GM21515 (cell line): ENCODE measurements around the gene DLG1.

ENCODE experiments used
- ATAC-seq: cut with Tn5 transposase; IDR thresholded peaks from one replicate; pipeline ENCODE4 v1.9.1; 2021; ENCODE audit not compliant: unreplicated experiment

Gene DLG1

DNA sequence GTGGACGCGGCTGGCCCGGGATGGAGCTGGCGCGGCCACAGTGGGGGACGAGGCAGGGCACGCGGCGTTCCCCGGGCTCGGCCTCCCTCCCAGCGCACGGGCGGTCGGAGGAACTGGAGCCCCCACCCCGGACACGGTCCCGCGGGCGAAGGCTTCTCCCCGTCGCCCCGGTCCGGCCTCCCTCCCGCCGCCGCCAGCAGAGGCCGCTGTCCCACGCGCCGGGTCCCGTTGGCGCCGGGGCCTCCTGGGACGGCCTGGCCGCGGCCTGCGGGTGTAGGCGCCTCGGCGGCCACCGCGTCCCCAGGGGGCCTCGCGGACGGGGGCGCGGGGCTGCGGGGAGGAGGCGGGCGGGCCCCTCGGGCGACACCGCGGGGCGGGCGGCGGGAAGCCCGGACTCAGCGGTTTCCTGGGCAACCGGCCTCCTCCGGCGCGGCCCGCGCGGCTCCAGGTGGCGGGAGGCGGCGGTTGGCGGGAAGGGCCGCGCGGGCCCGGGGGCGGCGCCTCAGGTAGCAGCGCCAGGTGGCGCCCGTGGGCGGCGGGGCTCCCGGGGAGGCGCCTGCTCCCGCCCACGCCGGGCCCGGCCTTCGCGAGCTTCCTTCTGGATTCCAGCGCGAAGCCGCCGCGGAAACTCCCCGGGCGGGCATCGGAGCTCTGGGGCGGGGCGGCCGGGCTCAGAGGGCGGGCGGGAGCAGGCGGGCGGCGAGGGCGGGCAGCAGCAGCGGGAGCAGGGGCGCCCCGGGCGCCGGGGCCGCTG, 295.5 kb downstream of the DLG1 start:
- peak; percentile 64 for ATAC-seq

DNA sequence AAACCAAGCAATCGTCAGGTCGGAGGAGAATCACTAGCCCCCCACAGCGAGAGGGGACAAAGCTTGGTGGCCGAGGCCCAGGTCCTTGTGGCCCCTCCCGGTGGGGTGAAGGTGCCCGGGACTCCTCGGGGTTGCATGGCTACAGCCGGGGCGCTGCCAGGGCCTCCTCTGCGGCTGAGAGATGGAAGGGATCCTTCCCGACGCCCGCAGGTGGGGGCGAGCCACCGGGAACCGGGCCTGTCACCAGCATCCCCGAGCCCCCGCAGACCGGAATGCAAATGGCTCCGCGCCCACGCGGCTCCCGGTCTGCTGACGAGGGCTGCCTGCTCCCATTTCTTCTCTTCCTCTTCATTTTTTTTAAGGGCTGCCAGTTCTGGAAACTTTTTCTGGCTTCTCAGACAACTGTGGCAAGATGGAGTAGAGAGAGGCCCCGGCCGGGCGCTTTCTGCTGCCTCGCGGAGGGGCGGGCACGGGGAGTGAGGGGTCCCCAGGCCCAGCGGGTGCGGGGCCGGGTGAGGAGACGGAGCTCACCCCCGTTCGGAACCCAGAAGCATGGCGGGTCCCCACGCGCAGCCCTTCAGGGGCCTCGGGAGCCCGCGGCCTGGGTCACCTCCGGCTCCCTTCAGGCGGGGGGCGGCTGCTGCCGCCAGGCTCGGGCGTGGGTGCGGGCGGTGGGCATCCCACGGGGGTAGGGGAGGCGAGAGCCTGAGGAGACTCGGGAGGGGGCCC, 296.3 kb downstream of the DLG1 start:
- peak; percentile 12 for ATAC-seq

DNA sequence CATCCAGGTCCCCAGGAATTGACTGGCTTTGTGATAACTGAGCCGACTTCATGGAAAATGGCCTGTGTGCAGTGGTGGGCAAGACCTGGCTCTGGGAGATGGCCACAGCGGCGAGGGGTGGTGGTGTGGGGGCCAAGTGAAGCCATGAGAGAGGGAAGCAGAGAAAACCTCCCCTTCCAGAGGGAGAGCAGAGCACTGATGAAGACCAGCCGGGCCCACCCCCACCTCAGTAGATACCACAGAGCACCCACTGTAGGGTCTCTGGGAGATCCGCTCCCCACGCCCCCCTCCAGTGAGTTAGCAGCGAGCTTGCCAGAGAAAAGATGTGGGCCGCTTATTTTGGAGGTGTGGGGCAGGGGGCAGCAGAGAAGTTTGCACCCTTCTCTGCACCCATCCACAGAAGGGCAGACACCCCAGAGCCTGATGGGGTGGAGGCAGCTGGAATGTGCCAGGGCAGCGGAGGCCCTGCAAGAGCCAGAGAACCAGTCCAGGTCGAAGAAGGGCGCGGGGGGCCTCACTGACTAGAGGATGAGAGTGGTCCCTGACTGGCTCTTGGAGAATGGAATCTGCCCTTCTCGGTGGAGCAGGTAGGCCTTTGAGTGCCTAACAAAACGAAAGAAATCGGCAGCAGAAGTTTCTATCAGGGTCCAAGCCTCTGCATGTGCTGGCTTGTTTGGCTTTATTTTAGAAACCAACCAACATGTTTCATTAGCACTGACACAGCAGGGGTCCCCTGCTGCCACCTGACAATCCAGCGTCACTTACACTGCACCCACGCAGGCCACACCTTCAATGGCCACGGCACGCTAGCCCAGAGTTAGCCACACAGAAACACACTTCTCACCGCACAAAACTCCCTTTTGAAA, 297.1 kb downstream of the DLG1 start:
- ATAC-seq, result no peak

DNA sequence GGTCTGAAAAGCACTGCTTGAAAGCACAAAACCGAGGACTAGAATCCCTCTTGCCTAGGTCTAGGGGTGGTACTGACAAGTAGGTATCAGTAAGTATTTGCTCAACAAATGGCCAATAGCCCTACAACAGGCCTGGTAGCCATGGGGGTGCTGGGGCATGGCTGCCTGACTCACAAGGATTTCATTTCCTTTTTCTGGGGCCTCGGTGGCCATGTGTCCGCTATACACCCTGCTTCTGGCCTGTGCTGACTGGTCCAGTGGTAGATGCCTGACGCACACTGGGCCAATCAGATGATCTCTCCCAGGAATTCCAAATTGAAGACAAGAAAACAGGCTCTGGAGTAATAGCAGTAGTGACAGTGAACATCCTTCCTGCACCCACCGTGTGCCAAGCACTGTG, 298.2 kb downstream of the DLG1 start:
- ATAC-seq, result no peak

DNA sequence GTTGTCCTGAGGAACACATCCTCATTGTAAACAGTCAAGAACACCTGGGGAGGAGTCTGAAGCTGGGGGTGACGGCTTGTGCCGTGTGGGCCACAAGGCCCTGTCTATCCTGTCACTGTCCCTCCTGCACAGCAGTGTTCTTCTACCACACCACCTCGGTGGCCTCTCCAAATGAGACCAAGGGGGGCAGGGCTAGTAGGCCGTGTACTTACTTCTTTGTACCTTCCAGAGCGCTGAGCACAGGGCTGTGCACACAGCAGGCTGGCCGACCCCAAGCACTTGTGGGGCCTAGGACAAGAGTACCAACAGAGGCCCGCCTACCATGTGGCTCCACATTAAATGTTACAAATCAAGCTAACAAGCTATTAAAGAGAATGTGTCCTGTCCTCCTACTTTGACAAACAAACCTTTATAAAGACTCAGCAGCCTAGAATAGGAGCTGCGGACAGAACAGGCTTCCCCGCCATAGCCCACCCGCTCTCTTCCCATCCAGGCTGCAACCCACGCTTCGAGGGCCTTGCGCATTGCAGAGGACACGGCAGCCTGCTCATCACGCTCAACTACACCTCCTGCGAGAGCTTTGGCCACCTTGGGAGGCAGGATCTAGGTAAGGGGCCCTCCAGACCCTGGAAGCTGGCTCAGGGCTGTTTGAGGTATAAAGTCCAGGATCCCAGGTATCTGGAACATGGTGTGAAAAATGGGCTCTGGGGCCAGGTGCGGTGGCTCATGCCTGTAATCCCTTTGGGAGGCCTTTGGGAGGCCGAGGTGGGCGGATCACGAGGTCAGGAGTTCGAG, 299.2 kb downstream of the DLG1 start:
- no peak for ATAC-seq

DNA sequence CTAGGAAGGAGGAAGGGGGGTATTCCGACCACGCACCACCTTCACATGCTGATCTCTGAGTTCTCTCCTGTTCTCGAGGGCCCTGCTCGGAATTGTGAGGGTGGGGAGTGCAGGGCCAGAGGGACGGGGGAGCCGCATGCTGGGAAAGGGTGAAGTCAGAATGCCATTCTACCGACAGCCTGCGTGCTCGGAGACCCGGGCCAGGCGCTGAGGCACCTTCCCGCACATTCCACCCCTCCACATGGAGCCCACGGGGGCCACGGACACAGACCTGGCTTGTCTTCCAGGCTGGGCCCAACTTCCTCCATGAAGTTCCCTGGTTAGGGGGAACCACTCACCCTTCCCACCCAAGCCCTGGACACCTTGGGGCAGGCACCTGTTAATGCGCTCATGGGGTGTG, 301.1 kb downstream of the DLG1 start:
- ATAC-seq, result no peak

DNA sequence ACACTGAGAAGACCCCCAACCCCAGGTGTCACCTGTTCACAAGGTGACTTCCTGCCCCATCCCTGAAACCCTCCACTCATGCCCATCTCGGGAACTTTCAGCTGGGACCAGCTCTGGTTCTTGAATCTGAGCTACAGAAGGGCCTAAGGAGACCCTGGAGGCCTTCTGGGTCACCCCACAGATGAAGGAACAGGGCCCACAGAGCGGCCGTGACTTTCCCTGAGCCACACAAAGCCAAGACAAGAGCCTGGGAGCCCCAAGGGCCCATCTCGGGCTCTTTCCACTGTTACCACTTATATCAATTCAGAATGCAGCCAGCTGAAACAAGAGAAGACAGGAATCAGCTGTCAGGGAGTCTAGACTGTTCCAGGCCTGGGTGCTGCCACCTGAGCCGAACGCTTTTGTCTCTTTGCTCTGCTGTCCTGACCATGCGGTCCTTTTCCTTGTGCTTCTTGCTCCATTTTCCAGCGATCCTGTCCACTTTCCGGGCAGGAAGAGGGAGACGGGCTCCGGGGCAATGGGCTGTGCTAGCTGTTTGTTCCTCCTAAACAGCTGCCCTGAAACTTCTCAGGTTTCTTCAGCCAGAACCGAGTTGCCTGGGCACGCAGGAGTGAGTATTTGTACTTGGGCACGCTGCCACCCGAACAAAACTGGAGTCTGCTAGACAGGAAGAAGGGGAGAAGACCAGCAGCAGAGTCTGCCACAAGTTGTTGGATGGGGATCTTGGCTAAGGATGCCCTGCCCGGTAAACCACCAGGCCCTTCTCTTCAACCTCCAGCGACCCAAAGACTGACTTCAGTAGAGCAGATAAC, 301.8 kb downstream of the DLG1 start:
- no peak for ATAC-seq

DNA sequence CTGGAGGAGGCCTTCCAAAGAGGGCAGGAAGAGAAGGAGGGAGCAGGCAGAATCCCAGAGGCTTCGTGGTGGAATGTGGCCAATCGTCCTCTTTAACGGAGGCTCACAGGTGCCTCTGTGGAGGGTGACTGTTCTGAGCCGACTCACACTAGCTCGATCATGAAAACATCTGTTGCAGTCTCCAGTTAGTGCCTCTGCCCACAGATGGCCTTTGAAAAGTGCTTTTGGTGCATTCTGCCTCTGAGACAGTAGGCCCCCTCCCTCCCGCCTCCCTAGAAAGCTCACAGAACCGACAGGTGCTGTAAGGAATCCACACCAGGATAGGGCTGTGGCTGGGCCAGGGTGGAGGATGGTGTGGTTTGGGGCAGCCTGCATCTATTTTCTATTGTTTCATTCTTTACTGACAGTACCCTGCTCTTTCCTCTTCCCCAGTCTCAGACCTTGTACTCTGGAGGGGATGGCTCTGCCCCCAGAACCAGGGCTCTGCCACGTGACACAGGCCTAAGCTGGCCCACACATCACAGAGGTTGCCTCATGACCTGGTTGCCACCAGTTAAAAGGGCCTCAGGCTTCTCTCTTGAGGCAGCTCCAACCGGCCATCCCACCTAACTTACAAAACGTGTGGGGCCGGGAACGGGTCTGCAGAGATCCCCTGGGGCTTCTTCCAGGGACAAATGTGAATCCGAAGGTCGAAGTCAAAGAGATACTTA, 302.6 kb downstream of the DLG1 start:
- no peak for ATAC-seq

DNA sequence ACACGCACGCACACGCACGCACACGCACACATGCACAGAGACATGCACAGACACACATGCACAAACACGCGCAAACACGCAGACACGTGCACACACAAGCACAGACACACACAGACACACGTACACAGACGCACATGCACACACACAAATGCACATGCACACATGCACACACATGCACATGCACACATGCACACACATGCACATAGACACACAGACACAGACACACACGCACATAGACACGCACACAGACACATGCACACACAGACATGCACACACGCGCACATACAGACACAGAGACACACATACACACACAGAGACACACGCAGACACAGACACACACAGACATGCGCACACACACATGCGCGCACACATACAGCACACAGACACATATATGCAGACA, 303.4 kb downstream of the DLG1 start:
- ATAC-seq, result no peak

DNA sequence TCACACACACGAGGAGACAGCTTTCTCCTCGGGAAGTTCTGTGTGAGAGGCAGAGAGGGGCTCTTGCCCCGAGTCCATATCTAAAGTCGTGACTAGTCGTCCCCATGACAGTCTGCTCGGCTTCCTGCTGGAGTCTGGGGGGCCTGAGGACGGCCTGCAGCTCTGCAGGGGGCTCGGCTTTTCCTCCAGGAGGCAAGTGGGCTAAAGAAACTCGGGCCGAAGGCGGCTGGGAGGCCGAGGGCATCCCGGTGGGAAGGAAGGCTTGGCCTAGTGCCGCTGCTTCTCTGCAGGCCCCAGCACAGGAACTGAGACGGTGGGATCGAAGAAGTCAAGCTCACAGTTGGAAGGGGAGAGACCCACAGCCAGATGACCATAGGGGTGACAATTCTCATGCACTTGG, 304.4 kb downstream of the DLG1 start:
- ATAC-seq, result no peak
